Effector CD4-positive, alpha-beta T cell (primary cell): ENCODE data around the gene RPTOR.

Source experiments
- DNase-seq: peaks from one replicate; pipeline ENCODE4 v3.0.0-alpha.2; 2020

Gene RPTOR

DNA sequence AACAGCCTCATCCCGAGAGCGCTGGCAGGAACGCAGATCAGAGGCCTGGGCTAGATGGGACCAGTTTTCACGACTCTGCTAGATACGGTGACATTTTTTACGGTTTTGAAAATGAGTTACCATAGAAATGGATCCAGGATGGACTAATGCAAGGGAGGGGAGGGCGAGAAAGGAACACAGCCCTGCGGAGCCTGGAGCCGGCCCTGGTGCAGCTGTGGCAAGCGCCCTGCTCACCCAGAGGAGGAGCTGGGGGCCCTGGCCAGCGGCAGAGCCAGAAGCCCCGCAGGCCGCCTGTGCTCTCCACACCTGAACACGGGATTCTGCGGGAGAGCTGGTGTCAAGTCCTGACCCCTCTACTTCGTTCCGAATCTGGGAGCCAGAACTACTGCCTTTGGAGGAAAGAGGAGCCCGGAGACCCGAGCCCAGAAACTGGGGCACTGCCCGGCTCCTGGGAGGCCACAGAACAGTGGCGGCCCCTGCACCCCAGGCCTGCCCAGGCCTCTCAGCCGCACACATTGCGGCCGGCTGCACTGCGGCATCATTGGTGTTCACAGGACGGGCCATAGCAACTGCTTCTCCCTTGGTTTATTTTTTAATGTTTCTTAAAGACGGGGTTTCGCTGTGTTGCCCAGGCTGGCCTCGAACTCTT lies 358.4 kb downstream of the RPTOR start:
- DNase-seq, result no peak

DNA sequence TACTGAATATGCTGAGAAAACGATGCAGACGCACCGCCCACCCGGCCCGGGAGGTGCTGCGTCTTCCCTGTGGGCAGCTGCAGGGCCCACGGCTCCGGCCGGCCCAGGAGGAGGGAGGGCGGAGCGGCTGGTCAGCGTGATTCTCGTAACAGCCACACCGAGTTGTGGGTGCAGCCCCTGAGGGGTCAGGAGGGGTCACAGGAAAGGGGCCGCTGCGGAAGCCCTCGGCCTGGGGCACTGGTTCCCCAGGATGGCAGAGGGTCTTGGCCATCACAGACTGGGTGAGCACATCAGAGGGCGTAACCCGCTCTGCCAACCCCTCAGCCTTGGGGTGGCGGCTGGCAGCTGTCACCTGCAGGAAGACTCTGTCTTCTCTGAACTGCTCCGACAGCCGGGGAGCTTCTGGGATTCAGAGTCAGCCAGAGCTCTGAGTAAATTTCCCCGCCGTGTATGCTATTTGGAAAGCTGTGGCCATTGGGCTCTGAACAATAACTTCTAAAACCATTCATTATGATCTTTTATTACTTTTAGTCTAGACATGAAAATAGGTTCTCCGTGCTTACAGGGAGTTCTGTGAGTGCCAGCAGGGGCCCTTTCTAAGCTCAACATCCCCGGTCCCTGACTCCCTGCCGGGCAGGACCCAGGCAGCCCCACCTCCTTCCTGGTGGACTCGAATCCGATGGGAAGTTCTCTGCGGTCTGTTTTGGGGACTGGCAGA lies 359.6 kb downstream of the RPTOR start:
- DNase-seq, result no peak

DNA sequence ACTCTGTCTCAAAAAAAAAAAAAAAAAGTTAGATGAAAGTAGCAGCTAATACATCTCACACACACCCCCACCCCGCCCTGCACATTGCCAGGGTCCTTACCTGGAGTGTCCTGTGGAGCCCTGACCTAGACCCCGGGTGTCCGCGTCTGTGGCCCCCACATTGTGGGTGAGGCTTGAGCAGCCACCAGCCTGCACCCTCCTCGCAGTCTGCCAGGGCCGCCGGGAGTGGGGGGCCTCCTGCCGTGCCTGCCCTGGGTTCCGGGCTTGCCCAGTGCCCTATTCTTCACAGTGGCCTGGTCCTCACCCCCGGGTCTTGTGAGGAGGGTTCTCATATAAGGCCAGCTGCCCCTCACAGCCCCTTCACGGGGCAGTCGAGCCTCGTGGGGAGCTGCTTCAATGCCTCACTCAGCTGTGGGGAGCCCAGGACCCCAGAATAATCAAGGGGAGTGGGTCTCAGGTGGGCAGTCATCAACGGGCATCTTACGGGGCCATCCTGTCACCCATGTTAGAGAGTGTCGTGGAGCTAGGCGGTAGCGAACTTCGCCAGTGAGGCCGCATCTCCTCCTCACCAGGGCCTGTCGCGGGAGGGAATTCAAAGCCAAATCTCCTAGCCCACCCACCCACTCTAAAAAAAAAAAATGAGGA lies 361.1 kb downstream of the RPTOR start:
- DNase-seq, result no peak

DNA sequence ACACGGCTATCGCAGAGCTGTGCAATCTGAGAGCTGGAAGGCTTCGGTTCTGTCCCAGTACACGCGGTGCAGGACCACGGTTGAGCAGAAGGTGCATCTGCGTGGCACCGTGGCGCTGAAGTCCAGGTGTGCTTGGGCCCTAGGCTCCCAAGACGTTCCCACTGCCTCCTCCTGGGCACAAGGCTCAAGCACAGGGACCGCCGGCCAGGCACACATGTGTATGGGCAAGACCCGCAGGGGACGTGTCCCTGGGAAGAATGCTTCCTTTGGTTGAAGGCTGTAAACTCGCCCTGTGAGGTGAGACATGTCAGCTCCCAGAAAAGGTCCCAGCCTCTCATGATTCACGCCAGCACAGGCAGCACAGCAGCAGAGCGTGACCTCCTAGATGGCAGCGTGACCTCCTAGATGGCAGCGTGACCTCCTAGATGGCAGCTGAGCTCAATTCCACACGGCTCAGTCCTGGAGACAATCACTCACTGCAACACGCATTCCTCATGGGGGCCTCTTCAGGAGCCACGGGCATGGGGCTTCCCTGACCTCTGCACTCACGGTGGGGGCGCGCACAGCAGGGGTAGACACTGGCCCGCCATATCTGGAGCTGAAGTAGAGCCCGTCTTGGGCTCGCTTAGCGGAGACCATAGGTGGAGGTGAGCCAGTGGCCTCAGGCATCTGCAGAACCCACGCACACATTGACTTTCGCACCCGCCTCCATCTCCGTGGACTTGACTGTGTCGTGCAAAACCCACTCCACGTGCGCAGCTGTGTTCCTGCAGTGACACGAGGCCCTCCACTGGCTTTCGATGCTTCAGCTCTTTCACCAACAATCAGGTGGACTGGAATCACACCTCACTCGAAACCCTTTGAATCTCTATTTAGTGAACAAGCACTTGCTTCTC lies 362.0 kb downstream of the RPTOR start:
- no peak for DNase-seq

DNA sequence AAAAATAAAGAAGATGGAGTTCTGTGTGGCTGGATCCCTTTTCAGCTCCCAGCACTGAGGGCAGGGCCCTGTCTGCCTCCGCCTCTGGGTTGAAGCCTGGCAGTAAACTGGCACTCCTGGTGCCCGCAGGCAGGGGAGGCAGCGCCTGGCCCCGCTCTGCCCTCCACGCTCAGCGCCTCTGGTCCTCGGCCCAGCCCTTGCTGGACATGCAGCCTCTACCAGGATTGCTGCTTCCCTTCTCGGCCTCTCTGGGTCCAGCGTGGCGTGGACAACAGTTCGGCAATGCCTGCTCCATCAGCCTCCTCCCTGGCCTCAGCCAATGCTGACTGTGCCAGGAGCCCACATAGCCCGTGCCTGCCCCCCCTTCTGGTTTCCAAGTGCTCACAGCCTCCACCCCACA lies 362.6 kb downstream of the RPTOR start:
- no peak for DNase-seq

DNA sequence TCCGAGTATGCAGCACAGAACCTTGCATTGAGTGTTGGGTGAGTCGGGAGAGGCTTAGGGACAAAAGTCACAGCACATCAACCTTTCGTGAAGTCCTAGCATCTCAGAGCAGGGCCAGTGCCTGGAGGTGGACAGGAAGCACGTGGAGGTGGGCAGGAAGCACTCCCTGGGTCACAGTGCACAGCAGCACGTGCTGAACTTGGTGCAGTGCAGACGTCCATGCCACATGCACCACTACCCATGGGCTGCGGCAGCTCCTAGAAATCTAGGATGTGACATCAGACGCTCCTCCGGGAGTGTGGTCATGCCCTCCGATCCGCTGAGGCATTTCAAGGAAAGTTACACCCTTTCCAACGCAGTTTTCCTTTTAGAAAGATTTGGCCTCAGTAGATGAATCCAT lies 363.6 kb downstream of the RPTOR start:
- no peak for DNase-seq

DNA sequence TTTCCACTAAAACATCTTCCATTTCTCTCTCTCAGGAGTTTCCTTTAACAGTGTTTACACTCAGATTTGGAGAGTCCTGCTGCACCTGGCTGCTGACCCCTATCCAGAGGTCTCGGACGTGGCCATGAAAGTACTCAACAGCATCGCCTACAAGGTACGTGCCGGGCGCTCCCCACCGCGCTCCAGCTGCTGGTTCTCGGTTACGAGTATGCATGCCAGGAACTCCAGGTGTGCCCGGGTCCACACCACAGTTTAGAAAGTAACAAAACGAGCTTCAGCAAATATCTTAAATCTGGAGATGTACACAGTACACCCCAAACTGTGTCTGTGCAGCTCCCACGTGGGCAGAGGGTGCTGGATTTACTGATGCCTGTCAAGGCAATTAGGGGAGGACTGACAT lies 364.1 kb downstream of the RPTOR start:
- DNase-seq, result no peak

DNA sequence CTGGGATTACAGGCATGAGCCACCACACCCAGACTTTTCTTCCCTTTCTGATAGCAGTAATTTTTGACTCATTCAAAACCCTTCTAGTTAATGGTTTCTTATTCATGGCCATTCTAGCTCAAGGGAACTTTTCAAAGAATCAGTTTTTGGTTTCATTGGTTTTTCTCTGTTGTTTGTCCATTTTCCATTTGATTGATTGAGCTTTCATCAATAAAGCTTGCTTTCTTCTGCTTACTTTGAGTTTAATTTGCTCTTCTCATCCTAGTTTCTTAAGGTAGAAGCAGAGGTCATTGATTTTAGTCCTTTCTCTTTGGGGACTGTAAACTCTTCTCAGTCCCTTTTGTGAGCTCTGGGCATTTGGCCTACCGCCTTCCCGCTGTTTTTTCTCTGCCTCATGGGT lies 365.0 kb downstream of the RPTOR start:
- no peak for DNase-seq

DNA sequence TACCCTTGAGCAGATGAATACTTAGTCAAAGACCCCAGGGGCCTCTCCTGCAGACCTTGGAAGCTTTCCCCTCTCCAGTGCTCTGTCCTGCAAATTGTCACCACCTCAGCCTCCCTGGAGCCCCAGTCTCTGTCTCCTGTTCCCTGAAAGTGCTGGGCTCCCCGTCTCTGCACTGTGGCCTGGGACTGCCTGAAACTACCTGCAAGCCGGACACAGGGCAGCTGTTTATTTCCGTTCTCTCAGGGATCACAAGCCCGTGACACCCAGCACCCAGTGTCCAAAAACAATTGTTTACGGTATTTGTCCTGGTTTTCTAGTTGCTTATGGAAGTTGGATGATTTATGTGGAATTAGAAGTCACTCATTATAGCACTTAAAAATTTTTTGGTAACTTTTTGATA lies 365.4 kb downstream of the RPTOR start:
- no peak for DNase-seq

DNA sequence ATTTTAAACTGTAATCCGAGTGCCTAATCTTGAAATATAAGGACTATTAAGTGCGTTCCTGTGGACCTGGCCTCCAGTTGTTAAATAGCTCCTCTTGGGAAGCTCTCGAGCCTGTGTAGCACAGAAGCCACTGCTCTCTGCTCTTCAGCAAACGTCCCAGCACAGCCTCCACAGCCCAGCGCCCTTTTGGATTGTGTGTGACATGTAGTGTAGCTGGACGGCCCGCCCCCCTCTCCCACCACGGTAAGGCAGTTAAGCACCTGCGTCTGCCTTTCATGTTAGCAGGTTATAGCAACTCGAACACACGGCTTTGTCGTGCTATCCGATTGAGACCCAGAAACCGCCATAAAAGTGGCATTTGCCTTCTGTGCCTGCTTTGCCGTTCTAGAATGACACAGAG lies 367.8 kb downstream of the RPTOR start:
- no peak for DNase-seq

DNA sequence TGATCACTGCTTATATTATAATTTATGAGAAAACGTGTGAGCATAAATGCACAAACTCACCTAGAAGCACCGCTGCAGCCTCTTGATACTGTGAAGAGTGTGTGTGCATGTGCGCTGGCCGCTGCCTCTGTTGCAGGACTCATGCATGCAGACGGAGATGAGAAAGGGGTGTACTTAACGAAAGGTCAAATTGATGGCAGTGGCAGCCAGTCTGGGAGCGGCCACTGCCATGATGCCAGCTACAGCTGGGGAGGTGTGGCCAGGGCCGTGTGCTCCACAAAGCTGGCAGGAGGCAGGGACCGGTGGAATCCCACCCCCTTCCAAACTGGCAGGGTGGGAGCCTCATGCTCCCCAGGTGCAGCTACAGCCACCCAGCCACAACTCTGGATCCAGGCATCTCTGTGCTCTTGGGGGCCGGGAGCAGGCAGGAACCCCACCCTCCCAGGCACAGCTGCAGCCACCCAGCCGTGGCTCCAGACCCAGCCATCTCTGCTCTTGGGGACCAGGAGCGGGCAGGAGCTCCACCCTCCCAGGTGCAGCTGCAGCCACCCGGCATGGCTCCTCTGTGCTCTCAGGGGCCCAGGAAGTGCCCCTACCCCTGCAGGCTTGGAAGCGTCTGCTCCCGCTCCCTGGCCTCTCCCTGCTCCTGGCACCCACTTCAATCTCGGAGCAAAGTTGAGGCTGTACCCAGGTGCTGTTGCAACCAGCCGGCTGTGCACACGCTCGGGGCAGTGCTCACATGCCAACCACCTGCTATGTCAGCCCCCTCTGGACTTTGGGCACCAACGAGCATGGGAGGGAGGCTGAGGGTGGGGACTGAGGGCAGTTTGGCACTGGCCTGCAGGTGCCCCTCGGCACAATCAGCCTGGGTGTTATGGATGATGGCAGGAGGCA lies 369.5 kb downstream of the RPTOR start:
- DNase-seq, result no peak

DNA sequence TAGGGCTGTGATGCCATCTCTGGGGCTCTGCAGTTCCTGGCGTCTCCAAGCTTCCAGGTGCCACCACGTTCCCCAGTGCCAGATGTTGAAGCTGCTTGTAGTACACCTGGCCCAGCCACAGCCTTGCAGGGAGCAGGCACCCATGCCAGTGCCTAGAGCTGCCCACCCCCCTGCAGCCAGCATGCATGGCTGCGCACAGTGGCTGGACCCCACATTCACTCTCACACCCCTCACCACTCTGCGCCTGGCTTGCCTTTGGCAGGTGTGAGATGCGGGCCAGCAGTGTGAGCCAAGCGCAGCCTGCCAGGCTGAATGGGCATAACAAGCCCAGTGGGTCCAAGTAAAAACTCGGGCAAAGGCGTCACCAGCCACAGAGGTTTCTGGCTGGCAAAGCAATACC lies 371.6 kb downstream of the RPTOR start:
- DNase-seq, result no peak

DNA sequence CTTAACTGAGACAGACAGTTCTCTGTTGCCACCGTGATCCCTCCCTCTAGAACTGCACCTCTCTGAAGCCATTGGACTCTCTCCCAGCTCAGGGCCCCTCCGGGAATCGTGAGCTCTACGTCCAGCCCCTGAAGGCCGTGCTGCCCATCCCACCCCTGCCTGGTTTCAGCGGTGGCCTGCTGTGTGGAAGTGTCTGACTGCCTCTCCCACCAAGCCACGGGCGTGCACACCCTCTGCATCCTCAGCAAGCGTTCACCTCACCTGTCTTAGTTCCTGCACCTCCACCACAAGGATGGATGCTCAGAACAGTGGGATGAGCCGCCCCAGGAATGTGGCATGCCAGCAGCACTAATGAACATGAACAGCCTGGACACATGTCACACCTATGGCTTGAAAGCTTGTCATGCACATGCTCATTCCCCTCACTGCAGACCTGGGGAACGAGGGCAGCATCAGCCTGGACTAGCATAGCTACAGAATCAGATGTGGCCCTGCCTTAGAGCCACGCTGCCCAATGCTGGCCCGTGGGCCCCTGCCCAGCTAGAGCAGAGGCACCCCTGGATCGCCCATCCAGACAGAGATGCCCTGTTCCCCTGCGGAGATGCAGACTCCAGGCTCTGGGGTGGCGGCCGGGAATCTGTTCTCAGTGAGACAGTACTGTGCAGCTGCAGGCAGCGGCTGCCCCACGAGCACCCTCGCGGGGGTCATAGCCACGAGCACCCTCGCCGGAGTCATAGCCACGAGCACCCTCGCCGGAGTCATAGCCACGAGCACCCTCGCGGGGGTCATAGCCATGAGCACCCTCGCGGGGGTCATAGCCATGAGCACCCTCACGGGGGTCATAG lies 373.3 kb downstream of the RPTOR start:
- DNase-seq, result no peak

DNA sequence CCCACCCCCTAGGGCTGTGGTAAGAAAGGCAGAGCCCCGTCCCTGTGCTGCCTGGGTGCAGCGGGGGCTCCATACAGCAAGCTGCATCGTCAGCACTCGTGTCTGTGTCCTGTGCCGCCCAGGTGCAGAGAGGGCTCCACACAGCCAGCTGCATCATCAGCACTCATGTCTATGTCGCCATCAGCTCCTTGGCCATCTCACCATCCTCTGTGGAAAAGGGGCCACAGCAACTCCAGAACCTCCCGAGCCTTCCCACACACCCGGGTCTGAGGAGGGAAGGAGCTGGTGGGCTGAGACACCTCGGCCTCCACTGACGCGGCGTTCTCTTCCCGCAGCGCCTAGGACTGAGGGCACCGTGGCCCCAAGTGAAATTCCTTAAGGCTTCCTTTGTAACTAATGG lies 374.1 kb downstream of the RPTOR start:
- DNase-seq, result no peak

DNA sequence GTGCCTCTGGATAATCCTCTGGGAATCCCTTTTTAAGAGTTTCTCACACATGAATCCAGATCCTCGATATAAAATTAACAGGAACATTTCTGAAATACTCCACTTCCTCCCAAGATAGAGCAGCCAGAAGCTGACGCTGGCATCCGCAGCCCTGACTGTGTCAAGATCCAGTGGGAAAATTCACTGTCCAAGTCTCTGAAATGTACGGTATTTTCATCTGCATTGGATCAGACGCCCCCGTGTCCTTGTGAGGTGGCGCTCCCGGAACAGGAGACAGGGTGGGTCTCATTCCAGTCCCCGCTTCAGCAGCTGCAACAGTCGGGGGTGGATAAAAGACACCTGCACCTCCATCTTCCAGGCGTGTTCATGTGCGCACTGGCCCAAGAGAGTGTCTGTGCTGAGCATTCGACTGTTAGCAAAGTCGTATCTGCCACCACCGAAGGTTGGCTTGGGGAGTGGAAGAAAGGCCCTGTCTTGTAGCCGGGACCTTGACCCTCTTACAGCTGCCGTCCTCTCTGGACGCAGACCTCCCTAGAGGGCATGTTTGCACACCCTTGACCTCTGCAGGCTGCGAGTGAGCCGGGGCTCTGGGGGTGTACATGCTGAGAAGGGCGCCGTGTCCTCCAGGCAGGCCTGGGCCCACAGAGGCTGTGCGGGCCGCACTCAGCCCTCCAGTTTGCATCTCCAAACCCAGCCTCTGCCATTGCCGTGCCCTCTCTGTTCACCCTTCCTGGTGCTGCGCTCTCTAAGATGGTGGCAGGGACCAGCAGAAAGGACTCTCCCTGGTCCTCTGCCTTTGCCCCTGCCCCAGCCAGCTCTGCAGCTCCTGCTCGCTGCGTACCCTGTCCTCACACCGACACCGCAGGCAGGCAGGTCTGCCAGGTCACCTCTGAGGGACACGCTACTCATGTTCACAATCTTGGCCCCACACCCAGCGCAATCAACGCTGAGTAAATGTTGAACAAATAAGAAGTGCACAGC lies 375.0 kb downstream of the RPTOR start:
- DNase-seq, result no peak

DNA sequence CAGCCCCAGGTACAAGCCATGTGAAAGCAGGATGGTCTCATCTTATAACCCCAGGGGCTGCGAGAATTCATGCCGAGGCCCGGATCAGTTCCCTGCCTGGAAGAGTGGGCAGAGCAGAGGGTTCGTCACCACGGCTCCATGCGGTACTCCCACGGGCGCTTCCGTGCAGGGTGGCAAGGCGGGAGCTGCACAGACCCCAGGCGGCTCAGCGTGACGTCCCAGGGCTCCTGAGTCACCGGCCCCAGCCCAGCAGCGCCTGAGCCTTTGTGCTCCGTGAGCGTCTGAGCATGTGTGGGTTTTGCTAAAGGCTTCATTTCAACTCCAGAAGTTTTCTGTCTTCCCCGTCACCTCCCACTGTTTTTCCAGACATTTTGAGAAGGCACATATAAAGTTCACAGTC lies 375.8 kb downstream of the RPTOR start:
- DNase-seq, result no peak

DNA sequence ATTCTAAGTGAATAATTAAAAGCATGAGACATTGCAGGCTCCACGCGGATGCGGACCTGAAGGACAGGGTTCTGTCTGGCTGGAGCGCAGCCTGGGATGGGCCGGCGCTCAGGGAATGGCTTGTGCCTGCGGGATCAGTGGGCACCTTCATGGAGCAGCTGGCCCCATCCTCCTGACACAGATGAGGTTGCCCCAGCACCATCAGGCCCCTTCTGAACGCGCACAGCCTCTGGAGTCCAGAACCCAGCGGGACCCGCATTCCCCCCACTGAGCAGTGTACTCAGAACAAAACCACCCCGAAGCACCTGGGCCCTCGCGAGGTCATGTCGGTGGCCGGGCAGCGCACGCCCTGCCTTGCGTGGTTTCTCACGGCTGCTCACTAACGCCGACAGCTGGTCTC lies 376.5 kb downstream of the RPTOR start:
- DNase-seq, result no peak

DNA sequence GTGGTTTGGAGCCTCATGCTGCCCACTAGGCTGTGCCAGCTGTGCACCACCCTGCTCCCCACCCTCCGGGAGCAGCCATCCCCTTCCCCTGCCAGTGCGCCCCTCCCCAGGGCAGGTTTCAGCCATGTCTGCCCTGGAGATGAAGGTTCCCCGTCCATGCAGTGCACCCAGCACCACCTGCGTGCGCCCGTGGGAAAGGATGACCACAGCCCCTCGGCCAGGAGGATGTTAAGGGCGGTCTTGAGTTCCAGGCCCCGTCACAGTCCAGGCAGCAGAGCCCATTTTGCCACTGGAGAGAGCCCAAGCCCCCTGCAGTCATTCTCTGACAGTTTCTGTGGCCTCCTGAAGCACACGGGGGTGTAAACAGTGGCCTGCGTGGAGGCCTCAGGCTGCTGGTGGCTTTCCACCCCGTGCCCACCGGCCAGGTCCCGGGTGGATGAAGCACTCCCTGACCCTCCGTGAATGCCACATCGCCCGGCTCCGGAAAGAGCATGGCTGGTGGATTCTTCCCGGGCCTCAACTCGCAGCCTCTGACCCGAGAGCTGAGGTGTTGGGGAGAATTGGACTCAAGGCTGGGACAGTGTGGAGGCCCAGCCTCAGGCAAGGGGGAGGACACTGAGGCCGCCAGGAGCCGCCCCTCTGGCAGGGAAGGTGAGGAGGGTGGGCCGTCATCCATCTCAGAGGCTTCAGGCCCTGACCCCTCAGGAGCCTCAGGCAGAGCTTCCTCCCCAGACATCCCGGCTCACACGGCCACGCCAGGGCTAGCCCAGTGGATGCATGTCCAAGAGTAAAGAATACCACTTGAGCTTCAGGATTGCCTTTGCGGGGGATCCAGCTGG lies 377.3 kb downstream of the RPTOR start:
- DNase-seq, result no peak

DNA sequence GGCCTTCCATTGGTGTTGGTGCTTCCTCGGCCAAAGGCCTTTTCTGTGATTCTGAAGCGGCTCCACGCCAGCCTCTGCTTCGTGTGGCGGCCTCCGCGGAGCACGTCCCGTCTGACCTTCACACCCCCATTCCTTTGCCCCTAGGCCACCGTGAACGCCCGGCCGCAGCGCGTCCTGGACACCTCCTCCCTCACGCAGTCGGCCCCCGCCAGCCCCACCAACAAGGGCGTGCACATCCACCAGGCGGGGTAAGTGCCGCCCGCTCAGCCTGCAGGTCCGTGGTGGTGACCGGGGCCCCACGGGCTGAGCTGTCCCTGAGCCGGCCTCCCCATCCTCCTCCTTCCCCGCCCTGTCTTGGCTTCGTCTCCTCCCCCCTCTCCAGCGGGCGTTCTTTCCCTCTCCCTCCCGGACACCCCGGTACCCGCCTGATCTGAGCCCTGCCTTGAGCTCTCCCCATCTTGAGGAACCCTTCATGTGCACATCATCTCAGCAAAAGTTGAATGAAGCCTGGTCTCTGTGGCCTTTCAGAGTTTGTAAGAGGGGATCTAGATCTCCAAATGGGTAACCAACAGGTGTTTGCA lies 378.0 kb downstream of the RPTOR start:
- DNase-seq, result no peak
